A549 treated with AZD9567 at 1 μM for 4 hours (cell line): Measurements from ENCODE around the gene POMGNT2. TPM values are rescaled to one million over a fixed set of nuclear protein-coding genes. Genes with fewer than 3 reads are reported as not detected.

Experiments
- total RNA-seq: library from RNA; stranded (reverse); fragments of 200-300 nt; extraction: Qiagen RNA extraction; gene quantifications from 5 replicates; pipeline ENCODE4 v1.2.3, GENCODE V29; 2022; ENCODE audit not compliant: insufficient read depth

POMGNT2 gene
- 7.7 to 8.8 TPM (median 8.2 TPM) in 5 replicates for total RNA-seq

GRCh38 chr3:43105596-43106292, at the start of gene POMGNT2:
TSS of gene POMGNT2 (minus strand) at chr3:43106079. CDS start at chr3:43081431, 24,648 bp downstream.

Other genes with a start within 250 kb of the POMGNT2 start
- gene CYP8B1, start 230.2 kb downstream of the POMGNT2 start, total RNA-seq, result not detected in 5 replicates
- gene ZNF662, start 199.9 kb downstream of the POMGNT2 start, total RNA-seq, result not detected in 5 replicates
- gene GASK1A, start 126.8 kb downstream of the POMGNT2 start, total RNA-seq, result not detected in 5 replicates
- gene SNRK, start 180.5 kb upstream of the POMGNT2 start, total RNA-seq, result 3.5 to 8.5 TPM (median 4.9 TPM) in 5 replicates